GM08714 (cell line): Measurements from ENCODE around the gene PDE1A.

Source experiments
- H3K4me3 ChIP-seq: fragments of 200-500 bp; sonication (Bioruptor generic); 2 replicates; pipeline ENCODE4 v1.5.1; 2014; ENCODE audit warnings: mild to moderate bottlenecking, low read length, inconsistent platforms
- ZNF274 ChIP-seq: IDR thresholded peaks from 2 replicates; pipeline ENCODE4 v1.6.1; 2012; ENCODE audit warnings: mild to moderate bottlenecking, low read depth, low read length

Gene PDE1A

DNA sequence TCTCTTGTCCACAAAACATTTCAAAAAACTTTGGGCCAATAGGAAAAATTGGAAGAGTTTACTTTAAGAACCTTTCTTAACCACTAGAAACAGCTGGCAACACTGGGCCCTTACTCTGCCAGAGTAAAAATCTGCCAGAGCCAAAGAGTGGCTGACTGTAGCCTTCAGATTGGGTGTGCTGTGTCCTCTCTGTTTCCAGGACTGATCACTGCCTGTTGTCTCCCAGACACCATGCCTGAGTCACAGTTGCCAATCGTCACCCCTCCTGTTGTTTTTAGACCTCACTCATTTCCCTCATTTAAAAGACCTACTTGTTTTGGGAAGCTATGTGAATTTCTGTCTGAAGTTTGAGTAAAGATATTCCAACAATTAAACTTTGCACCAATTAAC, 282.1 kb downstream of the PDE1A start:
- TF ChIP-seq ZNF274 = no peak
- H3K4me3 ChIP-seq = no peak overlapping the region

DNA sequence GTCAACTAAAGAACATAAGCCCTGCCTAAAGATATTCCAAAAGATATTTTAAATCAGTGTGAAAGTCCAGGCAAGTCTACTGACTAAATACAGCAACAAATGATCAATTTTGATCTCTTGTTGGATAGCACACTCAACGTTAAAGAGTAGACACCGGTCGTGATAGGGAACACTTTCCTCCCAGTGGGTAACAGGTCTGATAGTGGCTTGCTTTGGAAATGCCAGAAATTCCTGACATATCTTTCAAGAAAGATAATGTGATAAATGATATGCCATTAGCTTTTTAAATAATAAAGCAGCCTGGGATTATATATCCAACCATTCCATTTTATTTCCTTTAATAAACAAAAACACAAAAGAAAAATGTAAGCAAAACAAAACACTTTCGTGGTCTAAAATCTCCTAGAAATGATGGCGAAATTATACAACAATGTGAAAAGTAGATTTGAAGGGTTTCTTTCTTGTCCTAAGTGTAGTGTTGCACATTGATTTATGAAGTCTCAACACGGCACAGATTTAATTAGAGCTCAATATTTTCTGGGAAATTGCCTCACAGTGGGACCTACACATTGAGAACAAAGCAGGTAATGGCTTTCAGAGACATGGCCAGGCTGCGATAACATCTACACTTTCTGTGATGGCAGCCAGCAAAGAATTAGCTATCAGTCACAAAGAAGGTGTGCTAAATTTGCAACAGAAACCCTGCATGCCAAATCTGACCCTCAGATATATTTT, 282.6 kb downstream of the PDE1A start:
- TF ChIP-seq ZNF274 = no peak
- H3K4me3 ChIP-seq = no peak overlapping the region

- no peak overlapping the region for H3K4me3 ChIP-seq
- no peak for TF ChIP-seq ZNF274
Observed at GRCh38 chr2:182142062-182142461, 284.8 kb downstream of the PDE1A start.

DNA sequence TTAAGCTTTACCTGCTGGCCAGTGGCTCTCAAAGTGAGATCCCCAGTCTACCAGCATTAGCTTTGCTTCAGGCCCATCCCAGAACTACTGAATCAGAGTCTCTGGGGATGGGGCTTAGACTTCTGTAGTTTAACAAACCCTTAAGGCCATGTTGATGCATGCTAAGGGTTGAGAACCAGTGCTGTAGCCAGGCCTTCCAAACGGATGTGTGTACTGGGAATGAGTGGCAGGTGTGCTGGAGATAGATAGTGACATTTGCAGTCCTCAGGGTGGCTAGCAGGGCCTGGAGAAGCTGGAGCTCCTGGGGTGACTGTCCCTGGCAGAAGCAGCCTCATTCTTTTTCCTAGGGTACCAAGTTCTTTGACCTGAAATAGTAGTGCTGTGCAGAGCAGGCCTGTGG, 292.6 kb downstream of the PDE1A start:
- H3K4me3 ChIP-seq = no peak overlapping the region

DNA sequence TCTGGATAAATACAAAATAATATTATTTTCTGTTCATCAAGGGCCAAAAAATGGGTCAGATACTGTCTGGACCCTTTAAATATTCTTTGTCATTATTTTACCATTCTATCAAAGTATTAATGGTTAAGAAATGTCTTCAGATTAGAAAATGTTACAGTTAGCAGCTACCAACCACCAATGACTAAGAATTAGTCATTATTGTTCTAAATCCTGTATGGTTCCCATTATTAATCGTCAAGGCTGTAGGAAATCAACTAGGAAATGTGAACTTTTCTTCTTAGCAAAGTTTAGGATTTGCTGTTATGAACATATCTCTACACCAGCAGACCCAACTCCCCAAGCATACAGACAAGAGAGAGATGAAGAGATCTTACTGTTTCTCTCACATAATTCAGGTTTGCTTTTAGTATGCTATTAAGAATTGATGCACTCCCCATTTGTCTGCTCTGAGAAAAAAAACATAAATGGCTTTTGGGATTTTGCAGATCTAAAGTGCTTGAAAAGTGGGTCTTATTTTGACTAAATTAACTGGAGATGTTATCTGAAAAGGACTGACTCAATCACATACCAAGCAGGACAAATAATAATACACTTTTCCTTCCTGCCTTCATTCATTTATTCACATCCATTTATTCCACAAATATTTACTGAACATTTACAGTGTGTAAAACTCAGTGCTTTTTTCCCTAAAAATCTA, 293.5 kb downstream of the PDE1A start:
- H3K4me3 ChIP-seq = no peak overlapping the region

More for the DNA sequence above, 292.6 kb downstream of the PDE1A start:
- no peak for TF ChIP-seq ZNF274

GRCh38 chr2:182132605-182133004, 294.2 kb downstream of the PDE1A start:
- no peak for TF ChIP-seq ZNF274
- no peak overlapping the region for H3K4me3 ChIP-seq

More for the DNA sequence above, 293.5 kb downstream of the PDE1A start:
- no peak for TF ChIP-seq ZNF274

DNA sequence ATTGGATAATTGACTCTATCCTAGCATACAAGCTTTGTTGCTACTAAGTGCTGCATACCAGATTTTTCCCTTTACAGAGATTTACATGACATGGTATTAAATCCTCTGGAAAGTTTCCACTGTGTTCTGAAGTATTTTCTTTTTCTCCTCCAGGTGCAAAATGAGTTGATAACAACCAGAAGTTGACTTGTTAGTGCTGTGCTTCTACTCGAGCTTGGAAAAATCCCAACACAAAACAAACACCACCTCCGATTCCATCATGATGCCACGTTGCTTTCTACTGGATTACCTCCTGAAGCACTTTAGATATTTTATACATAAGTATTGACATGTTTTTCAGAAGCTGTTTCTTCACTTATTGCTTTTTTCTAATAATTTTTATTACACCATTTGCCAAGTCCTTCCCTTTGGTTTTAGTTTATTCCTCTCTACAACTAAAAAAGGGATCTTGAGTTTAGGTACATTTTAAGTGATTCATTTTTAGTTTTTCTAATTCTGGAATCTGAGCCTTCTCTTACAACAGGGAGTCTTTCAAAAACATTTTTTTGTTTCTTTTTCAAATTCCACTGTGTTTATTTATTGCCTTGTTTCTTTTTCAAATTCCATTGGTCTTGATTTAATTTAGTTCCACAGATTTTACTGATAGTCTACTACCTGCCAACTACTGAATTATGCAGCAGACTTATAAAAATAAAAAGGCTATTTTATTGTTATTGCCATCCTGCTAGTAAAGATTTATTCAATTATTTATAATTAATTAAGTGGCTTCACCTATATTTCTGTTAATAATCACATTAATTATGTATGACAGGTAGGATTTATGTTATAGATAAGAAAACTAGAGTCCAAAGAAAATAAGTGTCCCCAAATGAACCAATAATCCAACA, 297.8 kb downstream of the PDE1A start:
- no peak for TF ChIP-seq ZNF274
- H3K4me3 ChIP-seq = no peak overlapping the region

- H3K4me3 ChIP-seq = no peak overlapping the region
- TF ChIP-seq ZNF274 = no peak
Observed at GRCh38 chr2:182117196-182117595, 309.6 kb downstream of the PDE1A start.

DNA sequence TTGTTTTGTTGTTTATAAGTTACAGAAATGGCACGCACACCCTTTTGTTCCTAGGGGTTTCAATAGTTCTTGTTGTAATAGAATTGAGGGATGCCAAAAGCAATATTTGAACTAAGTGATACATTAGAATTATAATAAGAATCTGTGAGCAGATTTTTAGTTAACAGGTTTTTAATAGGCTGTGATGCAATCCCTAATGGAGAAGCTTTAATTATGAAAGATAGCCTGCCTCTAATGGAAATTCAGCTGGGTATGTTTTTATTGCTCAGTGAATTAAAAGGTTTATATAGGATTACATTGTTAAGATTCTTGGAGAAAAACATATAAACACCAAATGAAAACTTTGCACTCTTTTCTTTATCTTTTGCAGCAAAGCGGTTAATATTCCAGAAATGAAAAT, 310.1 kb downstream of the PDE1A start:
- H3K4me3 ChIP-seq = no peak overlapping the region
- no peak for TF ChIP-seq ZNF274

DNA sequence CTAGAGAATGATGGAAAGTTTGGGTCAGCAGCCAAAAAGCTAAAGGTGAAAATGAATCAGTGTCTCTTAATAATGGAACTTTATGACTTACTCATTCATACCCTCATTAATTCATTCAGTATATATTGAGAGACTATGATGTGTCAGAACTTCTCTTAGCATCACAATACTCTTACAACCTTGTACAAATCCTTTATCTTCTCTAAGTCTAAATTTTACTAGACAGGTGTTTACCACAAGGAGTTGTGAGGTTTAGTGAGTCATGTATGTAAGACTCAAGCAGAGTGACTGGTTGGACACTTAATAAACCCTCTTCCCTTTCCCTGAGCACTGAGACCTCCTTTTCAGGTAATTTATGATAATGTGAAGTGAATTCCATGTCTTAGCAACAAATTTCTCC, 311.6 kb downstream of the PDE1A start:
- TF ChIP-seq ZNF274 = no peak
- no peak overlapping the region for H3K4me3 ChIP-seq

DNA sequence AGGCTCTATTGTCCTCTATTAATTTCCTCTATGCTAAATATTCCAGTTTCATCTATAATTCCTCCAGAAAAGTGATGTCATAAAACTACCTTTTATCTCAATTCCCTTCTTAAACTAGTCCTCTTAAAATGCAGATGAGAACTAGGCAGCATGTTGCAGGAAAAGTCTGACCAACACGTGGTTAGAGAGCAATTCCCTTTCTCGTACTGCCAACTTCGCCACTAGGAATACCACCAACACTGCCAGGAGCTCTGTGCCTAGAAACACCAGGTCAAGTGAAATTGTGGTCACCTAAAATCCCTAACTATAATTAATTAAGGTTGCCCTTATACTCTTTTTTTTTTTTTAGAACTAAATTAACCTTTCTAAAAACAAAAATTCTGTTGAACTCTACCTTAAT, 313.5 kb downstream of the PDE1A start:
- H3K4me3 ChIP-seq = no peak overlapping the region
- TF ChIP-seq ZNF274 = no peak

GRCh38 chr2:182110347-182110746, 316.5 kb downstream of the PDE1A start:
- no peak overlapping the region for H3K4me3 ChIP-seq
- TF ChIP-seq ZNF274 = no peak

DNA sequence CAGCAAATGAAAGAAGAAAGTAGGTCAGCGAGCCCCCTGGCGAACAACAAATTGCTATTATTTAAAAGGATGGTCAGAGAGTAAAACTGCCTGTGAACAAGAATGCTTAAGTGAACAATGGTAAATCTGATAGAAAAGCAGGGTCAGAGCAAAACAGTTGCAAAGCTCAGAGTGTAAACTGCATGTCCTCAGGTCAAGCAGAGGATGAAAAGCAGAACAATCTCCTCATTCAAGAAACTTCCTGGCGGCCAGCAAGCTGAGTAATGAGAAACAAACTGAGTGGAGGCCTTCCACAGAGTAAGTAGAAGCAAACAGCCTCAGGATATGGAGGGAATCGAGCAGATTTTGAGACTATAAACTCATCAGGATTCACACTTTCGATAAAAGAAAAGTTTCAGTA, 323.3 kb downstream of the PDE1A start:
- no peak for TF ChIP-seq ZNF274
- H3K4me3 ChIP-seq = no peak overlapping the region

GRCh38 chr2:182101263-182101662, 325.6 kb downstream of the PDE1A start:
- TF ChIP-seq ZNF274 = no peak
- H3K4me3 ChIP-seq = no peak overlapping the region

- no peak for TF ChIP-seq ZNF274
Observed at GRCh38 chr2:182098648-182099047, 328.2 kb downstream of the PDE1A start.

More at GRCh38 chr2:182098648-182099047, 328.2 kb downstream of the PDE1A start:
- H3K4me3 ChIP-seq = no peak overlapping the region
